HG02623 (cell line): ENCODE results near the gene PFKFB2.

ENCODE experiments used
- ATAC-seq: cut with Tn5 transposase; IDR thresholded peaks from one replicate; pipeline ENCODE4 v1.9.1; 2021; ENCODE audit warnings: moderate library complexity; ENCODE audit not compliant: unreplicated experiment

Gene PFKFB2

DNA sequence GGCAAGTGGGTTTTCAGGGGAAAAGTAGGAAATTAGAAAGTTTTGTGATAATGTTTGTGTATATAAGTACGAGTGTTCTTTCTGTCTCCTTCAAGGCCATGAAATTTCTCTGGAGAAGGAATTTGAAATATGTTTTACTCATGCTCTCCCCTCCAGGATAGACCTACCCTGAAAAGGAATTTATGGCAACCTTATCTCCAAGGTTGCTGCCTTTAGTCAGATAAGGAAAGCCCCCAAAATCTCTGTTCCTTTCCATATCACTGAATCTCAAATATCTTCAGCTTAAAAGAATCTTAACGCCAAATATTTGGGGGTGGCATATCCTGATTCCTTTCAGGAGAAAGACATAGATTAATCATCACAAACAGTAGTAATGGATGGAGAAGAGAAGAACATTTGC, 35.1 kb downstream of the PFKFB2 start:
- no peak for ATAC-seq

DNA sequence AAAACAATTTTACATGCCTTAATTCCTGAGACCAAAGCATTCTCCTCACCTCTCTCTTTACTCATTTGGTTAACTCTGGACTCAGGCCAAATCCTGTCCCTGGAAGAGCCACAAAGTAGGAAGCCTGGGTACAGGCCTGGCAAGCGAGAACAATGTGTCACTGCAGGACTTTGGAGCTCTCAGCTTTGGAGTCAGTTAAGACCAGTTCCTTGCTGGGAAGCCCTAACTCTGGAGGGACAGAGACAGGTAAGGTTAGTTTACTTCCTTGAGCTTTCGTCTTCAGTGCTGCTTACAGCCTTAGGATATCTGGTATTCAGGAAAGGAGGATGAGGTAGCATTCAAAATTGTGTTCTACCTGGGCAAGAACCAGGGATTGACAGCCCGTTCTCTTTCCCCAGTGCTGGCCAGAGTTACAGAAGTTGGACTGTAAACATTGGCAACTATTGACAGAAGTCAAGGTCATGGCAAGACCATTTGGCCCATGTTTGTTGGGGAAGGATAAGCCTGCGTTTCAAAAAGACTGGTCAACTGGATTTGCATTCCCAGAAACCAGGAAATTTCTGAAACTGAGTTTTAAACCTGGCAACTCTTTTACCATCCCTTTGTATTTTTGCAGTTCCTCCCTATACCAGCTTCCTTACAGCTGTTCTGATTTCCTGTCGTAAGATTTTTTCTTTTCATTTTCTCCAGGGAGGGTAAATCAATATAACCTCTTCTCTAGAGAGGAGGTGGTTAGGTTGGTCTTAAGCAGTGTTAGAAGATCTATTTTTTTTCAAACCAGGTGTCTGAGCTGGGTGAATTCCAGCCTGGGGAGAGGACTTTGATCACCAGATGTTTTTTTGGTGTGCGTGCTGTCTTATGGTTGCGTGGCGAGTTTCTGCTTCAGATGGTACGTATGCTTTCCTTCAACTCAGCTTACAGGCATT, 35.9 kb downstream of the PFKFB2 start, which contains the start of gene C4BPB:
Gene C4BPB (plus strand): TSS at position 160 of the 926 bp plus-strand sequence. CDS start 672 bp downstream, at position 832.
- ATAC-seq, result peak; percentile 40

DNA sequence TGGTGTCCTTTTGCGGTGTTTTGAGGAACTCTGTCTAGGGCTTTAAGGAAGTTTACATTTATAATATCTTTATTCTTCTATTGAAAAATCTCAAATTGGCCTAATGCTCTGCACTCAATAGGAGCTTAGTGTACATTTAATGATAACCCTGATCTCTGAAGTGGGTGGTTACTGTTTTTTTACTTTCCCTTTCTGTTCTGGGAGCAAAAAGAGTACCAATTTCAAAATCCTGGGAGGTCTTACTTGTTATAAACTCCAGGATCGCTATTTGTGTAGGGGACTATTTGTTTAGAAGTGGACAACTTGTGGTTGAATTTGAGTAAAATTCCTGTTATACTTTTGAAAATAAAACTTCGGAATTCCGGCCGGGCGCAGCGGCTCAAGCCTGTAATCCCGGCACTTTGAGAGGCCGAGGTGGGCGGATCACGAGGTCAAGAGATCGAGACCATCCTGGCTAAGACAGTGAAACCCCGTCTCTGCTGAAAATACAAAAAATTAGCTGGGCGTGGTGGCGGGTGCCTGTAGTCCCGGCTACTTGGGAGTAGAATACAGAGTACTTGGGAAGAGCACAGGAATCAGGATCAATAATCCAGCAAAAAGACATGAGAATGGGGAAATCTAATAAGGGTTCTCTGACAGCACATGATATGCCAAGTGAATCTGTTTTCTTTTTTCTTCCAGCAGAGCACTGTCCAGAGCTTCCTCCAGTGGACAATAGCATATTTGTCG, 36.7 kb downstream of the PFKFB2 start:
- no peak for ATAC-seq

DNA sequence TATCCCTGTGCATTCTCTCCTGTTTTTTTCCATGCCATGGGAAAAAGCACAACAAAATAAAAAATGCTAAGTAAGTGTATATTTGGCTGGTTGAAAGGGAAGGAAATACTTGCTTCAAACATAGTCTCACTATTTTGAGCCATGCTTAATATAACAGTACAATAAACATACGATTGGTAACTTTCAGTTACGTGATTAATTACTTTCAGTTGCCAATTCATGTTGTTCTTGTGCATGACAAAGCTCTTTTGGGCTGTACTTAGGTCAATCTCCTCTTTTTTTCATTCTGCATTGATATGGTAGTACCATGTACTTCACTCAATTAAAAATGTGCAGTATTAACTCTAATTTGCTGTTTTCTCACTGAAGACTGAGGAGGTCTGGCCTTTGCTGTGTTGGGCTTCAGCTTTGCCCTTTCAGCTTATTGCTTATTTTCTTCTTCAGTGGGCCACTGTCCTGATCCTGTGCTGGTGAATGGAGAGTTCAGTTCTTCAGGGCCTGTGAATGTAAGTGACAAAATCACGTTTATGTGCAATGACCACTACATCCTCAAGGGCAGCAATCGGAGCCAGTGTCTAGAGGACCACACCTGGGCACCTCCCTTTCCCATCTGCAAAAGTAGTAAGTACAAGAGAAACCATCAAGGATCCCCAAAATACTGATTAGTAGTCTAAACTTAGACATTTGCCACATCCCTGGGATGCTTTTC, 38.3 kb downstream of the PFKFB2 start:
- ATAC-seq, result no peak

DNA sequence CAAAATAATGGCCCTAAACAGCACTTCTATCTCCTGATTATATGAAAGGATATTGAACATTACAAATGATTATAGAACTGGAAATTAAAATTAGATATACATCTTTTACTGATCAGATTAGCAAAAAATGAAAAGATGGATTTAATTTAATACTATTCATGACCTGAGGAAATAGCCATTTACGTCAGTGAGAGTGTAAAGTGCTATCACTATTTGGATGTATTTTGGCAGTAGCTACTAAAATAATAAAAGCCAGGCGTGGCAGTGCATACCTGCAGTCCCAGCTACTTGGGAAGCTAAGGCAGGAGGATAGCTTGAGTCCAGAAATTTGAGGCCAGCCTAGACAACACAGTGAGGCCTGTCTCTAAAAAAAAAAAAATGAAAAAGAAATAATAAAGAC, 40.9 kb downstream of the PFKFB2 start:
- ATAC-seq, result no peak

DNA sequence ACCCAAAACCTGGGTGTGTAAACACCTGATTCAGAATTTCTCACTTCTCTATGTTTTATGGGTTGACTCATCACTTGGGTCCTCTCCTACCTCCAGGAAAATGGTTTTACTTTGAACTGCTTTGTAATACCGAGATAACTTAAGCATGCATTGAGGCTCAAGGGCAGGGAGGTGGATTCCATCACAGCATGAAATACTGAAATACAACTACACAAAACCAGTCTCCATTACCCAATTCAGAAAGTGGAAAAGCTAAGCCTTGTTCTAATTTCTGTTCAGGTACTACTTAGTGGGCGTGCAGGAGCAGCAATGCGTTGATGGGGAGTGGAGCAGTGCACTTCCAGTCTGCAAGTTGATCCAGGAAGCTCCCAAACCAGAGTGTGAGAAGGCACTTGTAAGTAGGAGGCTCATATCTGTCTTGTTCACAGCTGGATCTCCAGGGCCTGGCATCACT, 44.8 kb downstream of the PFKFB2 start:
- peak; percentile 86 for ATAC-seq

DNA sequence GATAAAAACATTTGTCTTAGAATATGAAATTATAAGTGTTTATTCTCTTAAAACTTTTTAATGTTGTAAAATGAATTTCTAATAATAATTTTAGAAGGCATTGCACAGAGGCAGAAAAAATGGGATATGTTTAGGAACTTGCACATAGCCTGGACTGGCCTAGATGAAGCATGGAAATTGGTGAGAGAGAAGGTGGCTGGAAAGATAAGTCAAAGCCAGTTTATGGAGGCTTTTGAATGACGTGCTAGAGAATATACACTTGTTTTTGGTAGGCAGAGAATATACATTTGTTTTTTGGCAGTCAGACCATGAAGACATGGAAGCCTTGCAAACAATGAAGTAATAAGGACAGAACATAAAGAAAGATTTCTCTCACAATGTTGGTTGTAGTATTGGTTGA, 48.6 kb downstream of the PFKFB2 start:
- no peak for ATAC-seq

DNA sequence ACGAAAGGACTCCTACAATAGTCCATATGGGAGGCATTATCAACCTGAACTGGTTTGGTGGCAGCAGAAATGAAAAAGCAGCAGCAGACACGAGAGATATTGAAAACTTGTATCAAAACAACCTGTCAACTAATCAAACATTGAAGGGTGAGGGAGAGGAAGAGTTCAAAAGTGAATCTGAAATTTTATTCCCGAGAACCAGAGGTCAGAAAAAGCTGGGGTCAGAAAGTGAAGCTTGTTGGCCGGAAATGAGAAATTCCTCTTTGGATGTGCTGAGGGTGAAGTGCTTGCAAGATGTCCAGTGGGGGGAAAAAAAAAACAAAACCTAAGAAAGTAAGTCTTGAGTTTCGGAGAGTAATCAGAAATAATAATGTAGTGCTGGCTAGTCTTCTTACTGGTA, 49.1 kb downstream of the PFKFB2 start:
- no peak for ATAC-seq

DNA sequence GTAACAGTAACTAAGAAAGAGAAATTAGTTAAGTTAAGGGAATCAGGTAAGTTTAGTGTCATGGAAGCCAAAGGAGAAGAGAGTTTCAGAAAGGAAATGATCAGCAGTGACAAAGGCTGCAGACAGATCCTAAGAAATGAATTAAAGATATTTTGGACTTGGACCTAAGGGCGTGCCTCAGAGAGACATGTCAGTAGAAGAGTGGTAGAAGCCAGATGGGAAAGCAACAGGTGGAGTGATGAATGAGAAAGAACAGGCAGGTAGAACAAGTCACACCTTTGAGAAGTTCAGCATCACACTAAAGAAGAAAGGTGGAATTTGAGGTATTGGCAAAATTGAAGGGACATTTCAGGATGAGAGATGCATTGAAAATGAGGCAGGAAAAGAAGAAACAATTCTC, 49.6 kb downstream of the PFKFB2 start:
- ATAC-seq, result no peak

DNA sequence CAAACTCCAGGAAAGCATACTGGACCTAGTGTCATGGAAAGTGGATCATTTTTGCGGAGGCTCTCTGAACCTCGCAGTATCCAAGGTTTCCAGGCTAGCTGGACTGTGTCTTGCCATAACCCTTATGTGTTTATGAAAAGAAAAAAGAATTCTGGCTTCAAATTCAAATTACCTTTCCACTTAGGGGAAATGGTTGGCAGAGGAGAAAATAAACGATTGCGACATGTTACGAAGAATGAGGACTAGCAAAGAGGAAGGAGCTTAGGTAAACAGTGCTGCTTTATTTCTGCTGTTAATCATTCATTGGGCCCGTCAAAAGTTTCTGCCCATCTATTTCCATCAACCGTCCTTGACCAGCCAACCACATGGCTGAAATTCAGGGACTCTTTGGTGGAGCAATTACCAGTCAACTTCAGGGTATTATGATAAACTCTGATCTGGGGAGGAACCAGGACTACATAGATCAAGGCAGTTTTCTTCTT, 50.9 kb downstream of the PFKFB2 start, which contains the start of gene C4BPA:
Gene C4BPA (plus strand): TSS at position 342 of the 482 bp plus-strand sequence. CDS start 8,793 bp downstream, outside the sequence.
- ATAC-seq, result no peak

DNA sequence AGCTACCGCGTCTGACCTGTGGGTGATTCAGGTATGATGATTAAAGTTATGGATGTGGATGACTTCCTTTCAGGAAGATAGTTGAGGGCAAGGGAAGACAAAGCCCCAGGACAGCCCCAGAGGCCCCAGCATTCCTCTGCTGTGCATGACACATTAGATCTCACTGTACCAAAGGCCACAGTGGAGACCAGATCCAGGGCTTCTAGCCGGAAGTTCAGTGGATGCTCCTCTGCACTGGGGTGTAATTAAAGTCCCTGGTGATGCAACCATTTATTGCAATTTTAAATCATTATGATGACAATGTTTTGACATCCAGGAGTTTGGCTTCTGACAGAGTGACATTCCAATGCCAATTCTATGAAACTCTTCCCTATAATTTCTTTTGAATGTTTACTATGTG, 55.9 kb downstream of the PFKFB2 start:
- no peak for ATAC-seq

DNA sequence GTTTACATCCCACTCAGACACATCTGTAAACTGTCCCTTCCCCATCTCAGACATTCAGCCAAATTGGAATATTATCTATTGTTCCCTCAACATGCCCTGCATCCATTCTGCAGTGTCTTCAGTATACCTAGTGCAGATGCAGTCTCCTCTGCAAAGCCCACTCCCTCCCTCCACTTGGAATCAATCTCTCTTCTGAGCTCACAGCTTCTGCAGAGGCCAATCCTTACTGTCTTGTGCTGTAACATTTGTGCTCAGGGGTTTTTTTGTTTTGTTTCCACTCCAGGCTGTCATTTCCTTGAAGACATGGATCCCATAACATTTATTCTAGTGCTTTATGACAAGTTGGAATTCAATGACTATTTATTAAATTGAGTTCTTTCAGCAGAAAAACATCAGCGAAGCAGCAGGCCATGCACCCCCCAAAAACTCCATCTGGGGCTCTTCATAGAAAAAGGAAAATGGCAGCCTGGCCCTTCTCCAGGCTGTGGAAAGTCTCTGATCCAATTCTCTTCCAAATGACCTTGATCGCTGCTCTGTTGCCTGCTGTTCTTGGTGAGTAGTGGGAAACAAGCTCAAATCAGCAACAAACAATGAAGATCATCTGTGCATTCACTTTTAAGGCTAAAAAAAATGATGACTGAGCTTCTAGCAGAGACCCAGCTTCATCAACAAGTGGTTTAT, 59.7 kb downstream of the PFKFB2 start:
- ATAC-seq, result no peak

DNA sequence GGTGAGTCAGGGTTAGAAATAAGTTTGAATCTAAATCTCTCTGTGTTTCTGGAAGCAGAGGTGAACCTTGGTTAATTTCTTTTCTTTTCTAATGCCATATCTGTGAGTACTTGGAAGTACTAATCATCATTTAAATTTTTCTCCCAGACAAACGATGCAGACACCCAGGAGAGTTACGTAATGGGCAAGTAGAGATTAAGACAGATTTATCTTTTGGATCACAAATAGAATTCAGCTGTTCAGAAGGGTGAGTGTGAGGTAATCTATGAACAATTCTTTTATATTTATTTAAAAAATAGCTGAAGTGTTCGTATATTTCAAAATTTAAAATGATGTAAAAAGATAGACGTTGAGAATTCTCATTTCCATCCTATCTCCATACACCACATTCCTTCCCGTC, 62.2 kb downstream of the PFKFB2 start:
- ATAC-seq, result no peak

DNA sequence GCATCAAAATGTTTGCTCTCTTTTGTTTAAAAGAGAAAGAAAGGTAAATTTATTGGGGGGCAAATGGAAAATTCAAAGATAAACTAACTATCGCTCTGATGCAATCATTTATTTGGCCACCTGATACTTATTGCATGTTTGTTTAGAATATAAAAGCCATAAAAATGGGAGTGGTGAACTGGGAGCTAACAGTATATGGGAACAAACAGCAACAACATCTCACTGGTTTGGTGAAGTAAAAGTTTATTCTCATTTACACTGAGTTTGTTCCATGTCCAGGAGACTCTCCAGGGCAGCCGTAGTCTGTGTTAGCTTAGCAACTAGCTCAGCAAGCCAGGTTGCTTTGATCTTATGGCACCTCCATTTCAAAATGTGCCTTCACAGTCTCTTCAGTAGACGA, 71.3 kb downstream of the PFKFB2 start:
- ATAC-seq, result no peak

DNA sequence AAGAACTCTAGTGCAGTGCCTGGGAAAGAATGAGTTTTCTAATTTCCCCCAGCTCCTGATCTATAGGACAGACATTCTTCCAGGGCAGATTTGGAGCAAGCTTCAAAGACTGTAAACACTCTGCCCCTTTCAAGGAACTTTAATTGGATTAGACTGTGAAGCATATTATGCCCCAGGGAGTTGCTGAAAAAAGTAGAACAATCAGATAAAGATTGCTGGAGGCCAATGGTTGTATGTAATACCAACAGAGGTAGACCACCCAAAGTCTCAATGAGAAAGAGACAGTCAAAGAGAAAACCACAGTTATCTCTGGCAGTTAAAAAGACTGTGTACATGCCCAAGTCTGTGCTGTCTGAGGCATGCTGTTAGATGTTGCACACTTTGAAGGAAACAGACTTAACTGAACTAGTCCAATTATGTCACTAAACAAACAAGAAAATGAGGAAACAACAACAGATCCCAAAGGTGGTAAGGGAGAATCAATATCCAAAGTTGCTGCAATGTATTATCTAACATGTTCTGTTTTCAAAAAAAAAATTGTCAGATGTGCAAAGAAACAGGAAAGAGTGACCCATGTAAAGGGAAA, 75.4 kb downstream of the PFKFB2 start:
- ATAC-seq, result no peak

DNA sequence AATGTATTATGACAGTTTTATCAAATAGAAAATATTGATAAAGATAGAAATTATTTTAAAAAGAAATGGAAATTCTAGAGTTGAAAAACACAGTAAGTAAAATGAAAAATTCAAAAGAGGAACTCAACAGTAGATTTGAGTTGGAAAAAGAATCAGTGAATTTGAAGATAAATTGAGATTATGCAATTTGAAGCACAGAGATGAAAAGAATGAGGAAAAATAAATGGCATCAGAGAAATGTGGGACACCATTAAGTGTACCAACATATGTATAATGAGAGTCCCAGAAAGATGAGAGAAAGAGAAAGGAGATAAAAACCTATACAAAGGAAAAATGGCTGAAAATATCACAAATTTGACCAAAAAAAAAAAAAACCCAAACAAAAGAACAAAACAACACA, 76.0 kb downstream of the PFKFB2 start:
- no peak for ATAC-seq
